Stimulated activated CD4-positive, alpha-beta T cell treated with anti-CD3 and anti-CD28 coated beads, TNF-alpha, amount 100 ng/mL, for 1 hour (primary cell): ENCODE data around the gene NAIF1.

Experiments
- DNase-seq, 3 donors: peaks; one replicate each; pipeline ENCODE4 v3.0.0-alpha.2; 2020; ENCODE audit warnings: low read depth in 3 of 3, low spot score in 1 of 3

The NAIF1 gene

DNA sequence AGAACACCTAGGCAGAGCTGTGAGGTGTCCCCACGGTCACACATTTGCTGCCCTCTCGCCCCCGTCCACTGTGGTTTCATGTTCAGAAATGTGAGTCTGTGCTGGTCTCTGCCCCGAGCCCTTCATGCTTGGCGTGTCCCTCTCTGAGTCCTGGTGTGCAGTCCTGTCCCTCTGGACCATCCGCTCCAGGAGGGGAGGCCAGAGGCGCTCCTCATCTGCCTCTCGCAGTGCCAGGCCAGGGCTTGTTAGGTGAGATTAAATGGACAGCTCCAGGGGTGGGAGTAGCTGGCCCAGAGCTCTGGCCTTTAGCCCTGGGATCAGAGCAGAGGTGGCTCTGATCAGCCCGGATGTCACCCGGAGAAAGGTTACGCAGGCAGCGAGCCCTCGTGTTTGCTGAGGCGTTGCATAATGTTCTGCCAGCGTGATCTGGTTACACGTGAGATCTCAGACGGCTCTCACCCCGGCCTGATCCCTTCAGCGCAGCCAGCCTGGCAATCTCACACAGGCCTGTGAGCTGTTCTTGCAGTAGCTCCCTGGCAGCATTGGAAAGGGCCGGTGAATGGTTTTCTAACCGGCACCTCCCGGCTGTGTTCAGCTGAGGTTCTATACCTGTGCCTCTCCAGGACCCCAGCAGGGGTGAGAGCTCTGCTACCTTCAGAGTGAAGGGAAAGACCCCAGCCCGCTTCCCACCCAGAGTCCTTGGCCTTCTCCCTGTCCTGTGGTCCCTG is 35.9 kb upstream of the NAIF1 start:
- no peak for DNase-seq

DNA sequence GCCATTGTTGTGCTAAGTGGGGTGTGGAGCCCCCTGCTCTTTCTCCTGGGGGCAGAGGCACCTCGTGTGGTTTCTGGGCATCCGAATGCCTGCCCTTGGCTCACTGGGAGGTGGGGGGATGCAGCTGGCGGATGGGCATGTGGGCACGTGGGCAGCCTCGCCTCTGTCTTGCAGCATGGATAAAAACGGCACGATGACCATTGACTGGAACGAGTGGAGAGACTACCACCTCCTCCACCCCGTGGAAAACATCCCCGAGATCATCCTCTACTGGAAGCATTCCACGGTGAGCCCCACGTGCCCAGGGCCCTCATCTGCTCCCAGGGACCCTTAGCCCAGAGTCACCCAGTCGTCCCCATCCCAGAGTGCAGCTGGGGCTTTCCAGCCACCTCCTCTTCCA is 35.1 kb upstream of the NAIF1 start:
- no peak for DNase-seq

DNA sequence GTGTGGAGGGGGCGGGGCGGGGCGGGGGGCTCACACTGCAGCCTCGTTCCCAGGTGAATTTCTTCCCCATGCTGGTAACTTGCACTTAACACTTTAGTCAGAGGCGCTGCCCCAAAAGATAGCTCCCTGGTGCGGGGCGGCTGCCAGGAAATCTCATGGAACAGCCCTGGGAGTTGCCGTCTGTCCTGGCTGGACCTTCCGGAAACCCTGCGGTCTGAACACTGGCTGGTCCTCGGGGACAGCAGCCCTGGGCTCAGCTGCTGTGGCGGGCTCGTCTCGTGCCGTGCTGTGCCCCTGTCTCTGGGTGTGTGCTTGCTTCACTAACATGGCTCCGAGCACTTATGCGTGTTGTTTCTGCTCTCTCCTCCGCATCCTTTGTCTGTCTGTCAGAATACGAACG is 34.6 kb upstream of the NAIF1 start:
- DNase-seq: no peak

DNA sequence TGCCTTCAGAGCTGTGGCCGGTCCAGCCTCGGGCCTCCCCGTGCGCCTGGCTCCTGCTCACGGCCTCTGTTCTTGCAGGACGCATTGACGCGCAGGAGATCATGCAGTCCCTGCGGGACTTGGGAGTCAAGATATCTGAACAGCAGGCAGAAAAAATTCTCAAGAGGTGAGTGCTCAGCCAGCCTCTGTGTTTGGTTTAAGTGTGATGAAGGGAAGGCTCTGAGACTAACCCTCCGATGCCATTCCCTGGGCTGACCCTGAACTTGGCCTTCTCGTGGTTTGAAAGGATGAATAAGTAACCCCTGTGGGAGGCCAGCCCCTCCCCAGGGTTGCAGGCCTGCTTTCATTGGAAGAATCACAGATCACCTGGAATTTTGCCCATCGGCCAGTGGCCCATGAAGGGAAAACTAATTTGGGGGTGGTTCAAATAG is 34.1 kb upstream of the NAIF1 start:
- DNase-seq: no peak

DNA sequence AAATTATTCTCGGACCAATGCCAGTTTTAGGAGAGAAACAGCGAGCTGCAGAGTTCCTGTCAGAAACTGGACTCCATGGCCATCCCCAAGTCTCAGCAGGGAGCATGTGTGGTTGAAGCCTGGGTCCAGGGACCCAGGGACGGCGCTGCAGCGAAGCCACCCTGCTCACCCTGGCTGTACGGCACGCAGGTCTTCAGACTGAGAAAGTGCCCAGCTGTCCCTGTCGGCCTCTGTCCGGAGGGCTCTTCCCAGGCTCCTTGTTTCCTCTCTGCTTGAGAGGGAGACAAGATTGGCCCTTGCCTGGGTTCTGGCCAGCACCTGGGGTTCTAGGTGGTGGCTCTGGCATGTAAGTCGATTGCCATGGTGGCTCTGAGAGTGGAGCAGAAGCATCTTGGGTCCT is 33.5 kb upstream of the NAIF1 start:
- DNase-seq: no peak

DNA sequence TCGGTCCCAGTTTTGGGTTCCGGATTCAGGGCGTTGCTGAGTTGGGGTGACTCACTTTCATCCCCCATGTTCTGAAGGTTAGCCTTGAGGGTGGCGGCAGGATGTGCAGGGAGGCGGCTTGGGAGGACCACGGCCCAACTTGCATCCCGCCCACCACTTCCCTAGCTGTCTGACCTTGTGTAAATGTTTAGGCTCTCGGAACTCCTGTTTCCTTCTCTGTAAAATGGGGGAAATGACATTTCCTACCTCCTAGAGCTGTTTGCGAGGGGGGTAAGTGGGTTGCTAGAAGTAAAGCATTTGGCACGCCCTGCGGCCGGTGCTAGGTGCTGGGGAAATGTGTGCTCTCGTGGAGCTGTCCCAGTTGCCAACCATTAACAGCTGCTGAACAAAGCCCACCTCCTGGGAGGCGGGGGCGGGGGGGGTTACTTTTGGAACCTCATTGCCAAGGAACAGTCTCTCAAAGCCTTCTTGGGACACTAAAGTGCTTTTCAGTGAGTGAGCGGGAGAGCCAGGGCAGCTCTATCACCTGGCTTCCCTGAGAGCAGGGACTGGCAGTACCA is 32.9 kb upstream of the NAIF1 start:
- DNase-seq: no peak

DNA sequence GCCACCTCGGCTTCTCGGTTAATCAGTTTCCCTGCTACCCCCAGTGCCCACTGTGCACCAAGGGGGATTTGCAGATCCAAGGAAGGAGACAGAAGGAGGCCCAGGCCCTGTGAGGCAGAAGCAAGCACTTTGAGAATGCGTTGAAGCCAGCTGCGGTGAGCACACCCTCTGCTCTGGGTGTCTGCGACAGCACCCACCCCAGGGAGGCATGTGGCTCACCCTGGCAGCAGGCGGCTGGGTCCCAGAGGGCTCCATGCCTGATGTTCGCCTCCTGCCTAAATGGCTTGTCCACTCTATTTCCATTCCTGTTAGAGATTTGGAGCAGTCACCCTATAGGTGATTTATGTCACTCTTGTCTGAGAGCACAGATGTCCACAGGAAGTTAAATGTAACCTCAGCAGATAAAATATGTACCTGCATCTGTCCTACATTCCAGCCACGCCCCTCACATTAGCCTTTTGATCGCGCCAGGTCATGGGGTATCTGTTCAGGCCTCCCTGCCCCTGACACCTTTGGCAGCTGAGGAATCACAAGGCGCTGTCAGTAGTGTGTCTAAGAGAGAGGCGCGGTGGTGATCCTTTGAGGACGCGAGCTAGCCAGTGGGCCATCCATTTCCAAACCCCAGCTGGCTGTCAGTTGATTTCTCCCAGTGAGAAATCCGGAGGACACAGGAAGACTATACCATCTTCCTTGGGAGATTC is 32.3 kb upstream of the NAIF1 start:
- DNase-seq: no peak

DNA sequence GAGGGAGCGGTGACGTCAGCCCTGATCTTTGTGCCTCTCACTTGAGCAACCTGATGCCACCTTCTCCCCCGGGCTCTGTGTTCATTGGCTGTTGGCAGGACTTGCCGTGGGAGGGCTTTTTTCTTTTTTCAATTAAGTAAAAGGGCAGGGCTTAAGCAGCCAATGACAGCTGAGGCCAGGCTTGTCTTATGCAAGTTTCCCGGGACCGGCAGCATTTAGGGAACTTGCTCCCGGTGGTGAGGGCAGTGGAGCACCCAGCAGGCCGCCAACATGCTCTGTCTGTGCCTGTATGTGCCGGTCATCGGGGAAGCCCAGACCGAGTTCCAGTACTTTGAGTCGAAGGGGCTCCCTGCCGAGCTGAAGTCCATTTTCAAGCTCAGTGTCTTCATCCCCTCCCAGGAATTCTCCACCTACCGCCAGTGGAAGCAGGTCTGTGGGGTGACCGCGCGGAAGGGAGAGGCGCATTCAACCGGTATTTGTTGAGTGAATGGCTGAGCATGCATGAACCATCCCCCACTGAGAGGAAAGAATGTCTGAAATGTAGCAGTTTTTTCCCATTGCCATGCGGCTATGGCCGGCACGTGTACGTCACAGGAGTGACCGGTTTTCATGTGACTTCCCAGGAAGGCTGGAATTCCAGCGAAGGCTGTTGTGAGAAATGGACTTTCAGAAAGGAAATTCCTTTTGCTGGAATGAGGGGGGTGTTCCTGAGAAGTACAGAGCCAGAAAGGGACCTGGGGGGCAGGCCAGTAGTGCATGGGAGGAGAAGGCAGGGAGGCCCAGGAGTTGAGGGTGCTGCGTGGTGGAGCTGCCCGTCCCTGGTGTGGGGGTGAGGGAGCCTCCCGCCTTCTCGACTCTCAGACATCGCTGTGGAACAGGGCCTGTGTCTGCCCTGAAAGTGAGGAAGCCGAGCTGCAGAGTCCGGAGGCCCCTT is 31.4 kb upstream of the NAIF1 start:
- peak in 2 of 3 donors; percentile 27 to 44 for DNase-seq

DNA sequence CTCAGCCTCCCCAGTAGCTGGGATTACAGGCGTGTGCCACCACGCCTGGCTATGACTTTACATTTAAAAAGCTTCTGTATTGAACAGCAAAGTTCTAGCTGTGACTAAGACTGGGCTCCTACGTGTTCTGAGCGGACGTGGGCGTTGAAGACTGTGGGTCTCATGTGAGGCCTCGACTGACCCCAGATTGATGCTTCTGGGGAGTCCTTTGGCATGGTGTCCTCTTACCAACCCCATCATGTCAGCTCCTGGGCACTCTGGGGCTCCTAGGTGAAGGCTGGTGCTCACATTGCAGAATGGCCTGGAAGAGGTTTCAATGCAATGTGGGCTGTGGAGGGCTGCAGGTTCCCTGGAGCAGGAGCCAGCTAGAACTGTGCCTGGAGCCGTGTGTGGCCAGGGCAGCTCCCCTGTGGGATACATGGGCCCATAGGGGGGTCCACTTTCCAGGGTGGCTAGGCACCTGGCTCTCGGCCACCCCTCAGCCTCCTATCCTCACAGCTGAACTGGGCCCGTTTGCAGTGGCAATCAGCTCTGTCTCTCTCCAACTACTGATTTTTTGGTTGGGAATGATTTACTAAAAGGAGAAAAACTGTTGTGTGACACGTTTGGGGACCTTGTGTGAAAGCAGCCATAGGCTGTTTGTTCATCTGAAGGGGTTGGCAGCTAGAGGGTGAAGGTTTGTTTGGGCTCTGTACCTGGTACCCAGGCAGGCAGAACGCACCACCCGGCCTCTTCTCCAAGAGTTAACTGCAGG is 30.6 kb upstream of the NAIF1 start:
- no peak for DNase-seq

DNA sequence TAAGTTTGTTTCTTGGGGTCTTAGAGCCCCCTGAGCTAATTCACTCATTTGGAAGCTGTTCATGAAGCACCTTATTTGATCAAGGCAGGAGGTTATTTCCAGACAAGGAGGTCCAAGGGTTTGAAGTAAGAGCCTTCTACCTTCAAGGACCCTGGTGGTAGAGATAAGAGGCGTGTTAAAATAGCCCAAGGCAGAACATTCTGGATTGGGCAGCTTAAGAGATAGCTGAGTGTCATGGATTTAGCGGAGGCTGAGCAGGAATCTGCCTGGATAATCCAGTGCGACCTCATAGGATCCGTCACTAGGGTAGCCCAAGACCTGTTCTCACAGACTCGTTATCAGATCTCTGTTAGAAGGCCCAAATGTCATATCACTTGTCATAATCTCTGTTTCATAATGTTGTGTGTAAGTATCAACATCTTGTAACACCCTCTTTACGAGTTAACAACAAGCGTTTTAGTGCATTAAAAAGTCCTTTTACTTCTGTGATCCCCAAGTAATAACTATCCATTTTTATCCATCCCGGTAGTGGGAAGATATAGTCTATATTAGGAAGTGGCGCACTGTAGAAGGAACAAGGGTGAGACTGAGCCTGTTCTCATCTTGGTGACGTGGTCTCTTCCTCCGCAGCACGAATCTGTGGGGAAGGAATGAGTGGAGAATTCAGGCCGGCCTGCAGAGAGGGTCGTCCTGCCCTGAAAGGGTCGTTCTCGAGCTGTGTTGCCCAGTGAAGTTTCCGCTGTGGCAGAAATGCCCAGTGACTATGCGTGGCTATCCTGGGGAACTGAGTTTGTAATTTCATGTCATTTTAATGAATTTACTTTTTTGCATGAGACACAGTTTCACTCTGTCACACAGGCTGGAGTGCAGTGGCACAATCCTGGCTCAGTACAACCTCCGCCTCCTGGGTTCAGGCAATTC is 29.8 kb upstream of the NAIF1 start:
- no peak for DNase-seq

DNA sequence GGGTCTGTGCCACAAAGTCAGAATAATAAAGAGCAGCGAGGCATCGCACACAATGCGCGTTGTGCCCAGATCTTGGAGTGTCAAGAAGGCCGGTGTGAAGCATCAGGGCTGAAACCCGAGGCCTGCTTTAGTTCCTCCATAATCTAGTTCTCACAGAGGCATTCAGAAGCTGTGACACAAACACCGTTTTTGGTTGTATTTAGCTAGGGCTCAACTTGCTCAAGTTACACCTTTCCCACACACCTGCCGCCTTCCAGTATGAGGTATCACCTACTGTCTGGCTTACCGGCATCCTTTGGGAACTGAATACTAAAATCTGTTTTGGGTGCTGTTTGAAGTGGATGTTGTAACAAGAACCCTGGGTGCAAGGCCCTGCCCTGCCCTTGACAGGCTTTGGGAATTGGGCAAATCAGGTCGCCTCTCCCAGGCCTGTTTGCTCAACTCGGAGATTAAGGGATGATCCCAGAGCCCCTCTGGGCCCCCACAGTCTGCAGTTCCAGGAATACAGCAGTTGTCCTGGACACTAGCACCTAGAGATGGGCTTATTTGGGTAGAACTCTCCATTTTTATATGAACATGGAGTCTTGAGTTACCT is 27.9 kb upstream of the NAIF1 start:
- DNase-seq: no peak

DNA sequence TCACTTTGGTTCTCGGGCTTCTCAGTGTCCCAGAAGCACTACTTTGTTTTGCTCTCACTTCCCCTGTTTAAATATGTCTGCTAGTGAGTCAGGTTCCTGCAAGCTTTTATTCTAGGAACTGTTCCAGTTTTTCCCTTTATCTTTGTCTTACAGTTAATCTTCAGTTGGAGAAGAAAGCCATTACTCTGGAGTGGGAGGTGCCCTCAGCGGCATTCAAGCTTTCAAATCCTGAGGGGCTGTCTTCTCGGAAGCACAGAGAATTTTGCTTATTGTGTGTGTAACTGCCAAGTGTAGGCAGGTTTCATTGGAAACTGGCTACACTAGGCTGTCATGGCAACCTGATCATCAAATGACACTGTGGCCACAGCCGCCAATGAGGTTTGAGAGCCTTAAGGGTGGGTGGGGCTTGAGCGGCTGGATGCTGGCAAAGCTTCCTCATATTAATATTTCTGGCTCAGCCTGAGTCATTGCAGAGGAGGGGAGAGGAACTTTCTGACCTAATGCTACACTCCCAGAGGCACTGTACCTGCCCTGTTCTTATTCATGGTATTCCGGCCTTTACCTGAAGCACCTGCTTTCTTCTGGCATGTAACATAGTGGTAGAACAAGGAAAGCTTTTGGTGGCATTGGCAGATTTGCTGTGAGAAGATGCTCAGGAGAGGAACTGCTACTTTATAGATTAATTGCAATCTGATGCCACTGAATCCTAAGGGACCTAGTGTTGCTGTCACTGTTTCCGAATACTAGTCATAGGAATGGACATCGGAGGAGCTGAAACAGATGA is 27.2 kb upstream of the NAIF1 start:
- peak; percentile 35 to 56 (median 40) for DNase-seq

DNA sequence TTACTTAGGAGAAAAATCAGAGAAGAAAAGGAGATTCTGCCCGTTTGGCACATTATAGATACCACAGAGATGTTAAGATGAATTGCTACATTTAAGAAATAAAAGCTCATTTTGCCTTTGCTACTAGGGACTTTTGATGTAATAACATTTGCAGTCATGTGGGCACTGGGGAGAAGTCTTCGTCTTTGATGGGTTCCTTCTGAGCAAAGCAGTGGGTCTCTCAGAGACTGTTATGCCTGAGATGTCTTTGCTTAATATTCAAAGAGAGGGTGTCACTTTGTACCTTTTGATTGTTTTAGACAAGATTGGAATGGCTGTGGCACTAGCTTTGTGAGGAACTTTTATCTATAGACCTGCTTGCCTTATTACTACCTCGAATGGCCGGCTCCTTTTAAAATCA is 25.9 kb upstream of the NAIF1 start:
- no peak for DNase-seq

DNA sequence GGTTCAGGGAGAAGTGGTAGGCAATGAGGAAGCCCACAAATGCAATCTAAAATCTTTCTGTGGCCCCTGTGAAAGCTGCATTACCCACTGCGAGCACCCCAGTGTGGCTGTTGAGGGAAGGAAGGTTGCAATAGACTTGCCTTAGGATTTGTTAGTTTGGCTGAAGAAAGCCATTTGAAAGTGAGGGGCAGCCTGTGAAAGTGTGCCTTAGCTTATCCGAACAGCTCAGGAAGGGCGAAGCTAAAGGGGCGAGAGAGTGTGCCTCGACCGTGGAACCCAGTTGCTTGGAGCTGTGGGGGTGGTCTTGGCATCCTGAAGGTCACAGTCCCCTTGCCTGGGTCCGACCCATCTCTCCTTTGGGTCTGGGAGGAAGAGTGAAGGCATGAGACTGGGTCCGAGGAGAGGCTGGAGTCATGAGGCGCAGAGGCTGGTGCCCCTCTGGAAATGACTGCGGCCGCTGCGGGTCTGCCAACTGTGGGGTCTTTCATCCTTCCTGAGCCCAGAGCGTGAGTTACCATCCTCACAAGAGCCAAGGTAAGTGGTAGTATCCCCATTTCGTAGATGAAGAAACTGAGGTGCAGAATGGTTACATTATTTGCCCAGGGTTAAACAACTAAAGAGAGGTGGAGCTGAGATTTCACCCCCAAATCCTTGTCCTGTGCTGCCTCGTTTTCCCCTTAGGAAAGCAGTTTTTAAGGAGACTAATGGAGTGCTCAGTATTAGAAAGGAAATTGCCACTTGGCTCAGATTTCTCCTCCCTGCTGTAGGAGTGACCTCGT is 25.3 kb upstream of the NAIF1 start:
- no peak for DNase-seq

DNA sequence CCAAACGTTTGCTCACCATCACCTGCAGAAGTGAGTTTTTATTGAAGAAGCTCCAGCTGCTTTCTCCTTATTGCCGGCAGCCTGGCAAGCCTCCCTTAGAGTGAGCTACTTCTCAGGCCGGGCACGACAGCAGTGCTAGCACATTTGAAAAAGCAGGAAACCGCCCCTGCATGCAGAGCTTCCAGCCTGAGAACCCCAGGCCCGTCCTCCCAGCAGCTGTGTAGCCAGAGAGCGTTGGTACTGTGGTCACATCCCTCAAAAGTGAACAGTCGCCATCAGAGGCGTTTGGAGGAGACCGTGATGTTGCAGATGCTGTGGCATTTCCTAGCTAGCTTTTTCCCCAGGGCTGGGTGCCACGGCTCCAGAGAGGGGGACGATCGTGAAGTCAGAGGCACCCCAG is 24.5 kb upstream of the NAIF1 start:
- DNase-seq: no peak

DNA sequence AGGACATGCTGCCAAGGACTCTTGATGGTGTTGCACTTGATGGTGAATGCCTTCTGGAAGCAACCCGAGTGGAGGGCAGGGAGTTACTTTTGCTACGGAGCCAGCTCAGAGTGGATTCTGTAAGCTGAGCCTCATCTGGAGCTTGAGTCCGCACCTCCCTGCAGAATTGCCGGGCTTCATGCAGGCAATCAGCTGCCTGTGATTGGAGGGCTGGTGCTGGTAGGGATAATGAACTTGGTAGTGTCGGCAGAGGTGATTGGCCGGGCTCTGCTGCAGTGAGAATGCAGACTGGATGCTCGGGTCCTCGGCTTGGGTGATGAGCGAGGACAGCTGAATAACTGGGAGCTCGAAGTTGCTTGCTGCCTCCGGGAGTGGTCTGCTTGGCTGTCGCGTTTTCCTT is 24.0 kb upstream of the NAIF1 start:
- no peak for DNase-seq

DNA sequence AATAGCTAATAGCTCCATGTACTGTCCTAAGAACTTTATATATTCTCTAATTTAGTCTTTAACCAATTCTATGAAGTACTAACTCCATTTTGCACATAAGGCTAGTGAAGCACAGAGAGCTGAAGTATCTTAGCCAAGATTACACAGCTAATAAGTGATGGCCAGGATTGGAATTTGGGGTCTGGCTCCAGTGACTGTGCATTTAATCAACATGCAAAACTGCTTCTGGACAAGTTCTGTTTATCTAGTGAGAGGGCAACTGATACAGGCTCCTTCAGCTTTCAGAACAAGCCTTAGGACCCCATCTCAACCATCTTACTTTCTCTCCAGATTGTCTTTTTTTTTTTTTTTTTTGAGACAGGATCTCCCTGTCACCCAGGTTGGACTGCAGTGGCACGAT is 22.2 kb upstream of the NAIF1 start:
- DNase-seq: no peak
